GM12878 (cell line): Measurements from ENCODE around the gene PRR15L.

Experiments used
- CTCF ChIP-seq, 3 experiments: IDR thresholded peaks in 2 of 3; conservative IDR thresholded peaks in 1 of 3; 2 replicates each; pipeline ENCODE4 v1.5.1; 2011; ENCODE audit warnings: low read depth in 3 of 3, low read length in 3 of 3, mild to moderate bottlenecking in 3 of 3, control low read depth in 2 of 3, moderate library complexity in 2 of 3, inconsistent platforms in 1 of 3, mixed read lengths in 1 of 3; ENCODE audit not compliant: control insufficient read depth in 2 of 3, insufficient read depth in 1 of 3; ENCODE audit errors: extremely low read depth in 1 of 3
- EP300 ChIP-seq, 2 experiments: fragments of 150-350 bp in 1 of 2; IDR thresholded peaks; 2 replicates each; pipeline ENCODE4 v1.6.1; 2011 to 2012; ENCODE audit warnings: low read depth in 2 of 2, low read length in 2 of 2, borderline replicate concordance in 1 of 2, improper control_type of control experiment in 1 of 2, inconsistent platforms in 1 of 2; ENCODE audit not compliant: control insufficient read depth in 1 of 2
- EZH2 ChIP-seq: IDR thresholded peaks from 2 replicates; pipeline ENCODE4 v1.6.1; 2012; ENCODE audit warnings: low read depth, mild to moderate bottlenecking, control low read depth, inconsistent platforms, low read length, borderline replicate concordance; ENCODE audit not compliant: control insufficient read depth
- PBX3 ChIP-seq: IDR thresholded peaks from 2 replicates; pipeline ENCODE4 v1.6.1; 2011; ENCODE audit warnings: mild to moderate bottlenecking, low read depth, low read length, moderate library complexity; ENCODE audit not compliant: insufficient replicate concordance
- POLR2A ChIP-seq: IDR thresholded peaks from 2 replicates; pipeline ENCODE4 v1.6.1; 2011; ENCODE audit warnings: low read depth, mild to moderate bottlenecking, low read length
- RAD21 ChIP-seq: IDR thresholded peaks from 2 replicates; pipeline ENCODE4 v1.6.1; 2011; ENCODE audit warnings: mild to moderate bottlenecking, low read depth, low read length, moderate library complexity; ENCODE audit not compliant: insufficient read depth
- SIN3A ChIP-seq: IDR thresholded peaks from 2 replicates; pipeline ENCODE4 v1.6.1; 2012; ENCODE audit warnings: low read depth, low read length, improper control_type of control experiment
- SREBF2 ChIP-seq: IDR thresholded peaks from 2 replicates; pipeline ENCODE4 v1.6.1; 2012; ENCODE audit warnings: mild to moderate bottlenecking, low read length
- SUZ12 ChIP-seq: fragments of 200-600 bp; sonication (generic); IDR thresholded peaks from one replicate; pipeline ENCODE4 v1.6.1; 2018; ENCODE audit warnings: antibody characterized with exemption, mild to moderate bottlenecking; ENCODE audit not compliant: unreplicated experiment
- USF1 ChIP-seq: IDR thresholded peaks from 2 replicates; pipeline ENCODE4 v1.6.1; 2011; ENCODE audit warnings: borderline replicate concordance, low read depth, mild to moderate bottlenecking, moderate library complexity, mixed read lengths, low read length; ENCODE audit not compliant: insufficient read depth; ENCODE audit errors: extremely low read length
- ZBTB33 ChIP-seq: fragments of 450-650 bp; IDR thresholded peaks from 2 replicates; pipeline ENCODE4 v1.6.1; 2017; ENCODE audit warnings: mild to moderate bottlenecking

- TF ChIP-seq SUZ12 = no peak
- no peak for TF ChIP-seq CTCF (IDR thresholded peaks at IDR 0.05 in 2 of 3, conservative IDR thresholded peaks at IDR 0.05 in 1 of 3; ENCODE audit: control insufficient read depth in 2 of 3, extremely low read depth in 1 of 3, insufficient read depth in 1 of 3, low read depth in 3 of 3, low read length in 3 of 3)
- no peak for TF ChIP-seq RAD21
- no peak for TF ChIP-seq POLR2A
- no peak for TF ChIP-seq PBX3
- no peak for TF ChIP-seq EP300 (IDR thresholded peaks at IDR 0.05; ENCODE audit: borderline replicate concordance in 1 of 2, control insufficient read depth in 1 of 2, low read depth in 2 of 2, low read length in 2 of 2)
- TF ChIP-seq SIN3A = no peak
- TF ChIP-seq EZH2 = no peak
- no peak for TF ChIP-seq SREBF2
- no peak for TF ChIP-seq USF1
- no peak for TF ChIP-seq ZBTB33
Measured at GRCh38 chr17:47924785-47925677, 32.7 kb downstream of the PRR15L start.
